Suprapubic skin (tissue), 4 donors: ENCODE measurements around the gene PTK6. TPM values are rescaled to one million over a fixed set of nuclear protein-coding genes. Genes with fewer than 3 reads are reported as not detected.

Source experiments
- DNase-seq, 2 donors: peaks; one replicate each; pipeline ENCODE4 v3.0.0-alpha.2; 2019; ENCODE audit warnings: low spot score in 2 of 2
- H3K27ac ChIP-seq: fragments of 200-600 bp; sonication (generic); one replicate; pipeline ENCODE4 v1.5.1; 2019
- H3K27me3 ChIP-seq: fragments of 200-600 bp; sonication (generic); one replicate; pipeline ENCODE4 v1.5.1; 2019
- H3K36me3 ChIP-seq: fragments of 200-600 bp; sonication (generic); one replicate; pipeline ENCODE4 v1.5.1; 2019
- H3K4me1 ChIP-seq: fragments of 200-600 bp; sonication (generic); one replicate; pipeline ENCODE4 v1.5.1; 2019
- H3K4me3 ChIP-seq: fragments of 200-600 bp; sonication (generic); one replicate; pipeline ENCODE4 v1.5.1; 2019; ENCODE audit warnings: mild to moderate bottlenecking
- H3K9me3 ChIP-seq: fragments of 200-600 bp; sonication (generic); one replicate; pipeline ENCODE4 v1.5.1; 2019
- CTCF ChIP-seq, 2 donors: fragments of 200-600 bp in 1 of 2; fragments of 450-650 bp in 1 of 2; sonication (generic) in 1 of 2; IDR thresholded peaks; one replicate each; pipeline ENCODE4 v1.5.1; 2016 to 2019; ENCODE audit warnings: antibody characterized with exemption in 2 of 2, mild to moderate bottlenecking in 1 of 2, moderate library complexity in 1 of 2
- EP300 ChIP-seq: sonication (generic); formaldehyde crosslinking; IDR thresholded peaks from one replicate; pipeline ENCODE4 v1.6.1; 2017; ENCODE audit warnings: antibody characterized with exemption
- POLR2A ChIP-seq, 2 donors: fragments of 450-650 bp; IDR thresholded peaks; one replicate each; pipeline ENCODE4 v1.6.1; 2017; ENCODE audit warnings: antibody characterized with exemption in 2 of 2, mild to moderate bottlenecking in 2 of 2, moderate library complexity in 2 of 2
- POLR2AphosphoS5 ChIP-seq, 3 donors: sonication (generic); formaldehyde crosslinking; IDR thresholded peaks; one replicate each; pipeline ENCODE4 v1.6.1; 2017; ENCODE audit warnings: antibody characterized with exemption in 3 of 3
- WGBS: methylation state at CpG from one replicate; pipeline ENCODE4 v1.1.5; 2018; 5-methylcytosine and 5-hydroxymethylcytosine counted together
- total RNA-seq, 4 donors: library from RNA; depleted of rRNA; stranded (reverse); fragments of >200 nt; gene quantifications; one replicate each; pipeline ENCODE4 v1.1.0, GENCODE V29; 2016

PTK6 gene
- total RNA-seq, 4 donors from 2014 or later: 58.0 to 70.6 (median 65.6) TPM

- Histone ChIP-seq H3K36me3 (no peaks in the 10 kb centered on the region), H3K27ac (no peak overlapping the region), H3K4me3 (no peak overlapping the region), H3K27me3 (peaks cover 41% of the 10 kb centered on the region), H3K4me1 (peaks cover 24% of the 10 kb centered on the region), H3K9me3 (no peaks in the 10 kb centered on the region)
- no peak for DNase-seq
- no peak for TF ChIP-seq CTCF (IDR thresholded peaks at IDR 0.05)
- TF ChIP-seq POLR2AphosphoS5 (IDR thresholded peaks at IDR 0.05): no peak
- TF ChIP-seq EP300: no peak
- TF ChIP-seq POLR2A (IDR thresholded peaks at IDR 0.05): no peak
- WGBS: no CpG with 5 or more reads among the region's 11 CpGs
These were observed 11.4 kb upstream of the PTK6 start for GRCh38 chr20:63548542-63548941.

- no peak for TF ChIP-seq CTCF (IDR thresholded peaks at IDR 0.05)
- TF ChIP-seq POLR2A (IDR thresholded peaks at IDR 0.05): no peak
- no peak for TF ChIP-seq EP300
- TF ChIP-seq POLR2AphosphoS5 (IDR thresholded peaks at IDR 0.05): no peak
- no peak for DNase-seq
- no peaks in the 10 kb centered on the region for H3K36me3 ChIP-seq
- H3K9me3 ChIP-seq: no peaks in the 10 kb centered on the region
- WGBS: no CpG with 5 or more reads among the region's 35 CpGs
- H3K4me1 ChIP-seq: peaks cover 19% of the 10 kb centered on the region
- H3K4me3 ChIP-seq: no peak within 1 kb of the TSS
- no peak within 1 kb of the TSS for H3K27ac ChIP-seq
- H3K27me3 ChIP-seq: peaks cover 41% of the 10 kb centered on the region
These were observed 10.7 kb upstream of the PTK6 start, which contains the start of gene SRMS for GRCh38 chr20:63547725-63548480. SRMS (minus strand) TSS chr20:63547749; CDS start chr20:63547463, 286 bp downstream.

DNA sequence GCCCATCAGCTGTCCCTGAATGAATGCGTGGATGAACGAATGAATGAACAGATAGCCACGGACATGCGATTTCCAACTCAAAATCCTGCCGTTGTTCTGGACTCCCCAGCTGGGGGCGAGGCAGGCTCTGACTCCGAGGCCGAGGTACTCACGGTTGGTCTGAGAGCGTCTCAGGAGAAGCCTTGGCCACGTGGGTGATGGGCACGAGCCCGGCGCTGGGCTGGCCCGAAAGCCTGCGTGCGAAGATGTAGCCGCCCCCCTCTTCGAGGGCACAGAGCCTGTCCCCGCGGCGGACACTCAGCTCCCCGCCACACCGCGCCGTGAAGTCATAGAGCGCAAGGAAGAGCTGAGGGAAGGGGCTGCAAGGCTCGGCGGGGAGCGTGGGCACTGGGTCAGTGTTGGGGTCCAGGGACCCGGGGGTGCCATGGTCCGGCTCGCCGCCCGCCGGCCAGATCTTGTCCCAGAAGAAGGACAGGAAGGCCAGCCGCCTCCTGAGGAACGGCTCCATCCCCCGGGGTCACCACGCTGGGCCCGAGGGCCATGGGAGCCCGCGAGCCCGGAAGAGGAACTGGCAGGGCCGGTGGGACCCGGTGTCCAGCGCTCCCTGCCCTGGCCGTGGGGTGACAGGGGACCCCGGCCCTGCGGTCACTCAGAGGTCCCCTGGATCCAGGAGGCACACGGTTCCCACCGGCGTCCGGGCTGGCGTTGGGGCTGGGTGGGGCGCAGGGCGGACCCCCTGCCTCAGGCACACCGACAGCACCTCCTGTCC lies 10.0 kb upstream of the PTK6 start:
- Histone ChIP-seq H3K4me3 (no peak overlapping the region), H3K4me1 (peaks cover 19% of the 10 kb centered on the region), H3K27me3 (peaks cover 41% of the 10 kb centered on the region), H3K9me3 (no peaks in the 10 kb centered on the region), H3K36me3 (no peaks in the 10 kb centered on the region), H3K27ac (no peak overlapping the region)
- no peak for TF ChIP-seq POLR2AphosphoS5 (IDR thresholded peaks at IDR 0.05)
- no peak for TF ChIP-seq EP300
- TF ChIP-seq CTCF (IDR thresholded peaks at IDR 0.05): no peak
- no peak for TF ChIP-seq POLR2A (IDR thresholded peaks at IDR 0.05)
- WGBS: 60% methylated on average over 32 of the region's 58 CpGs
- DNase-seq: no peak

DNA sequence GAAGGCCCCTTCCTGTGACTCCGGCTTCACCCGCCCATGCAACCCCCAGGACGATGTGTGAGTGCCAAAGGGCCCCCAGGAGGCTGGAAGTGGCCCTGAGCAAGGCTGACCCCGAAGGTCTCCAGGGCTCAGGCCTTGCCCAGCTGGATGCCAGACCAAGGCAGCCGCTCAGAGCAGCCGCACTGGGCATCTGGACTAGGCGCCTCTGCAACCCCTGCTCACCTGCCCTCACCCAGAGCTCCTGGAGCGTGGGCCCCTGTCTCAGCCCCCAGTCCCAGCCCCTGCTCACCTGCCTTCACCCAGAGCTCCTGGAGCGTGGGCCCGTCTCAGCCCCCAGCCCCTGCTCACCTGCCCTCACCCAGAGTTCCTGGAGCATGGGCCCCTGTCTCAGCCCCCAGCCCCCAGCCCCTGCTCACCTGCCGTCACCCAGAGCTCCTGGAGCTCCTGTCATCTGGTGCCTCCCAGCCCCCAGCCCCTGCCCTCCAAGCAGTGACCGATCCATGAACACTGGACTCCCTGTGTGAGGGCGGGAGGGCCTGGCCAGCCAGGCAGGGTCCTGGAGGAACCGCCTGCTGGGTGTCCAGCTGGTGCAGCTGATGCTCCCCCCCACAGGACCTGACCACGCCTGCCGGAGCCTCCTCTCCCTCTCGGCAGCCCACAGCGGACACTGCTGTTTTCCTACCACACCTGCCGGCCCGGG lies 9.2 kb upstream of the PTK6 start:
- no peaks in the 10 kb centered on the region for H3K36me3 ChIP-seq
- peaks cover 27% of the 10 kb centered on the region for H3K4me1 ChIP-seq
- H3K4me3 ChIP-seq: no peak overlapping the region
- no peak for DNase-seq
- H3K27me3 ChIP-seq: peaks cover 41% of the 10 kb centered on the region
- WGBS: 81% methylated on average over 10 of the region's 20 CpGs
- TF ChIP-seq EP300 (no peak), POLR2AphosphoS5 (IDR thresholded peaks at IDR 0.05) (no peak), CTCF (IDR thresholded peaks at IDR 0.05) (no peak), POLR2A (IDR thresholded peaks at IDR 0.05) (no peak)
- H3K9me3 ChIP-seq: no peaks in the 10 kb centered on the region
- H3K27ac ChIP-seq: no peak overlapping the region
